Ovary (tissue), 9 donors: ENCODE data around the gene PA2G4. TPM values are rescaled to one million over a fixed set of nuclear protein-coding genes. Genes with fewer than 3 reads are reported as not detected.

Experiments used
- DNase-seq, 5 donors: peaks; one replicate each; pipeline ENCODE4 v3.0.0-alpha.2; 2019 to 2020
- H3K27ac ChIP-seq, 2 donors: fragments of 200-600 bp; one replicate each; pipeline versions ENCODE4 v1.5.1 to v1.8.0; 2019 to 2022
- H3K27me3 ChIP-seq: fragments of 200-600 bp; one replicate; pipeline ENCODE4 v1.8.0; 2022
- H3K36me3 ChIP-seq: fragments of 200-600 bp; sonication (generic); one replicate; pipeline ENCODE4 v1.5.1; 2019
- H3K4me1 ChIP-seq: one replicate; pipeline ENCODE4 v1.8.1; 2013; ENCODE audit warnings: mild to moderate bottlenecking, moderate library complexity; ENCODE audit not compliant: insufficient read depth
- H3K4me3 ChIP-seq: fragments of 200-600 bp; sonication (generic); one replicate; pipeline ENCODE4 v1.5.1; 2017
- H3K9me3 ChIP-seq, 2 donors: fragments of 200-600 bp in 1 of 2; sonication (generic) in 1 of 2; one replicate each; pipeline versions ENCODE4 v1.5.1 to v1.8.1; 2013 to 2019; ENCODE audit warnings: mild to moderate bottlenecking in 1 of 2, moderate library complexity in 1 of 2
- CTCF ChIP-seq, 3 donors: fragments of 450-650 bp in 2 of 3; fragments of 200-600 bp in 1 of 3; IDR thresholded peaks; one replicate each; pipeline versions ENCODE4 v1.5.1 to v1.8.0; 2016 to 2022; ENCODE audit warnings: antibody characterized with exemption in 3 of 3, mild to moderate bottlenecking in 1 of 3
- EP300 ChIP-seq: sonication (generic); formaldehyde crosslinking; IDR thresholded peaks from one replicate; pipeline ENCODE4 v1.6.1; 2017; ENCODE audit warnings: antibody characterized with exemption
- POLR2A ChIP-seq: fragments of 450-650 bp; IDR thresholded peaks from one replicate; pipeline ENCODE4 v1.6.1; 2017; ENCODE audit warnings: antibody characterized with exemption, mild to moderate bottlenecking, moderate library complexity
- WGBS, 3 donors: extraction: QIAGEN DNeasy Blood & Tissue Kit in 1 of 3; methylation state at CpG; one replicate each; pipeline versions ENCODE4 v1.1.5 to v1.1.7; 2013 to 2017; 5-methylcytosine and 5-hydroxymethylcytosine counted together
- intact Hi-C, 4 donors: fragments of 100-400 bp; cut with DNase I; formaldehyde crosslinking; loops; one replicate each; pipeline versions ENCODE4 v1.11.0 to v1.15.1; 2022 to 2023
- polyA plus RNA-seq, 2 donors: library from polyadenylated mRNA; stranded (reverse); fragments of 200-250 nt in 1 of 2; fragments of 350-450 nt in 1 of 2; fragmentation: Illumina TruSeq in 1 of 2; extraction: RNeasy Lipid Tissue Mini Kit (QIAGEN cat#74804) in 1 of 2; gene quantifications; one replicate each; pipeline ENCODE4 v1.2.3, GENCODE V29; 2013 to 2014
- total RNA-seq, 7 donors: library from RNA; depleted of rRNA in 2 of 7; stranded (reverse); fragments of >200 nt in 2 of 7; fragmentation: NEBNext Ultra II Directional in 3 of 7; extraction: Animal tissue kit (Norgen Biotek cat#: 25700) in 3 of 7; gene quantifications; one replicate each; pipeline versions ENCODE4 v1.1.0 to v1.2.4, GENCODE V29; 2016 to 2023
- donor health status: DM: no; HTN: no; CAD: no; lungs with moderate emphysema.
- donor health status: DM: no; HTN: no; CAD: no.
- donor health status: Bipolar disorder and iron deficiency.
- donor health status: DM: yes; HTN: yes; CAD: no.
- donor health status: DM: no; HTN: no; CAD: no.
- donor health status: DM: yes; HTN: yes; CAD: no.

The PA2G4 gene
- total and polyA plus RNA-seq, 9 donors = 65.6 to 219 (median 79.7) TPM

GRCh38 chr12:56107242-56107641 is 2.9 kb downstream of the PA2G4 start:
- DNase-seq = no peak

GRCh38 chr12:56110571-56110970 is 6.2 kb downstream of the PA2G4 start:
- H3K9me3 ChIP-seq = no peaks in the 10 kb centered on the region
- no peaks in the 10 kb centered on the region for H3K36me3 ChIP-seq
- H3K27me3 ChIP-seq = no peaks in the 10 kb centered on the region
- no peak overlapping the region for H3K27ac ChIP-seq
- intact Hi-C loops = no loop called here
- no peak overlapping the region for H3K4me3 ChIP-seq
- no peak for TF ChIP-seq EP300
- no peak for TF ChIP-seq POLR2A
- TF ChIP-seq CTCF (IDR thresholded peaks at IDR 0.05) = no peak
- DNase-seq = no peak
- WGBS, 3 donors = 87 to 89% (median 87%) methylated on average over 5 of the region's 5 CpGs
- peaks cover 2% of the 10 kb centered on the region for H3K4me1 ChIP-seq

More at GRCh38 chr12:56107242-56107641, 2.9 kb downstream of the PA2G4 start:
- H3K36me3 ChIP-seq = no peaks in the 10 kb centered on the region
- H3K27ac ChIP-seq = no peak overlapping the region
- H3K4me1 ChIP-seq = peaks cover 4% of the 10 kb centered on the region
- H3K4me3 ChIP-seq = no peak overlapping the region
- H3K9me3 ChIP-seq = no peaks in the 10 kb centered on the region
- no peak for TF ChIP-seq CTCF (IDR thresholded peaks at IDR 0.05)
- no peak for TF ChIP-seq POLR2A
- no peak for TF ChIP-seq EP300
- no peaks in the 10 kb centered on the region for H3K27me3 ChIP-seq
- intact Hi-C loops = no loop called here
- 91 to 97% (median 91%) methylated on average over 3 of the region's 3 CpGs for WGBS, 3 donors

- intact Hi-C loops = no loop called here
- no peaks in the 10 kb centered on the region for H3K27me3 ChIP-seq
- no peaks in the 10 kb centered on the region for H3K36me3 ChIP-seq
- WGBS, 3 donors = 92 to 96% (median 93%) methylated on average over 1 of the region's 1 CpG
- TF ChIP-seq POLR2A (no peak), EP300 (no peak), CTCF (IDR thresholded peaks at IDR 0.05) (no peak)
- peaks cover 2% of the 10 kb centered on the region for H3K4me1 ChIP-seq
- no peak for DNase-seq
- H3K9me3 ChIP-seq = no peaks in the 10 kb centered on the region
- no peak overlapping the region for H3K4me3 ChIP-seq
- H3K27ac ChIP-seq = no peak overlapping the region
Observed at GRCh38 chr12:56114084-56114483, 9.7 kb downstream of the PA2G4 start.

GRCh38 chr12:56115329-56115728 is 11.0 kb downstream of the PA2G4 start:
- H3K27ac ChIP-seq = peak overlapping the region in 1 of 2 donors; percentile 92
- peak overlapping the region; percentile 77 for H3K4me3 ChIP-seq
- peaks cover 2% of the 10 kb centered on the region for H3K4me1 ChIP-seq
- intact Hi-C loops = no loop called here
- WGBS, 3 donors = 19 to 46% (median 37%) methylated on average over 10 of the region's 10 CpGs
- TF ChIP-seq CTCF (IDR thresholded peaks at IDR 0.05) = no peak
- no peak for TF ChIP-seq EP300
- TF ChIP-seq POLR2A = no peak
- H3K36me3 ChIP-seq = no peaks in the 10 kb centered on the region
- H3K27me3 ChIP-seq = no peaks in the 10 kb centered on the region
- H3K9me3 ChIP-seq = no peaks in the 10 kb centered on the region
- peak; percentile 22 to 55 (median 51) for DNase-seq
